ENCODE results near the gene WNT4.
A peak's percentile ranks its signal among the peaks of the same experiment; 100 is the strongest.

Gene WNT4

GRCh38 chr1:22133247-22133930, 9.5 kb downstream of the WNT4 start:
- H3K36me3 ChIP-seq (ENCODE audit: insufficient read depth, low read length) = no peaks in the 10 kb centered on the region
- no peak overlapping the region for H3K27ac ChIP-seq (ENCODE audit: low read length)
- H3K9me3 ChIP-seq (ENCODE audit: insufficient read depth, low read length, severe bottlenecking) = no peaks in the 10 kb centered on the region
- H3K4me1 ChIP-seq (ENCODE audit: insufficient read depth, low read length) = no peaks in the 10 kb centered on the region
- no peak overlapping the region for H3K9ac ChIP-seq (ENCODE audit: low read depth, low read length)
- H3K4me3 ChIP-seq (ENCODE audit: low read depth in 1 of 2, low read length in 2 of 2) = no peak overlapping the region
- no peak for TF ChIP-seq CTCF (IDR thresholded peaks at IDR 0.05; ENCODE audit: borderline replicate concordance, extremely low read depth, low read length, poor library complexity, severe bottlenecking)
- TF ChIP-seq EZH2 (IDR thresholded peaks at IDR 0.05; ENCODE audit: borderline replicate concordance, low read depth, low read length, severe bottlenecking) = no peak
- H4K20me1 ChIP-seq (ENCODE audit: insufficient read depth, low read length) = peaks cover 60% of the 10 kb centered on the region
- ATAC-seq (ENCODE audit: insufficient read depth, low read depth) (no peak), DNase-seq (no peak)
- no peak overlapping the region for H2AFZ ChIP-seq (ENCODE audit: low read depth, low read length)
- no peak overlapping the region for H3K4me2 ChIP-seq (ENCODE audit: insufficient read depth, low read length)
- no peaks in the 10 kb centered on the region for H3K79me2 ChIP-seq (ENCODE audit: insufficient read depth, low read length)
- no peaks in the 10 kb centered on the region for H3K27me3 ChIP-seq (ENCODE audit: insufficient read depth, low read length, poor library complexity)

- no peaks in the 10 kb centered on the region for H3K27me3 ChIP-seq (ENCODE audit: insufficient read depth, low read length, poor library complexity)
- no peak for DNase-seq
- no peak overlapping the region for H3K9ac ChIP-seq (ENCODE audit: low read depth, low read length)
- H3K4me1 ChIP-seq (ENCODE audit: insufficient read depth, low read length) = no peaks in the 10 kb centered on the region
- H4K20me1 ChIP-seq (ENCODE audit: insufficient read depth, low read length) = peaks cover 63% of the 10 kb centered on the region
- no peak overlapping the region for H2AFZ ChIP-seq (ENCODE audit: low read depth, low read length)
- H3K4me2 ChIP-seq (ENCODE audit: insufficient read depth, low read length) = no peak overlapping the region
- no peak overlapping the region for H3K27ac ChIP-seq (ENCODE audit: low read length)
- H3K36me3 ChIP-seq (ENCODE audit: insufficient read depth, low read length) = no peaks in the 10 kb centered on the region
- H3K79me2 ChIP-seq (ENCODE audit: insufficient read depth, low read length) = no peaks in the 10 kb centered on the region
- H3K9me3 ChIP-seq (ENCODE audit: insufficient read depth, low read length, severe bottlenecking) = no peaks in the 10 kb centered on the region
- no peak overlapping the region for H3K4me3 ChIP-seq (ENCODE audit: low read depth in 1 of 2, low read length in 2 of 2)
- ATAC-seq (ENCODE audit: insufficient read depth, low read depth) = no peak
- TF ChIP-seq CTCF (IDR thresholded peaks at IDR 0.05; ENCODE audit: borderline replicate concordance, extremely low read depth, low read length, poor library complexity, severe bottlenecking) (no peak), EZH2 (IDR thresholded peaks at IDR 0.05; ENCODE audit: borderline replicate concordance, low read depth, low read length, severe bottlenecking) (no peak)
Observed at GRCh38 chr1:22132517-22133235, 10.2 kb downstream of the WNT4 start.

GRCh38 chr1:22131875-22132486, 10.9 kb downstream of the WNT4 start:
- H3K27me3 ChIP-seq (ENCODE audit: insufficient read depth, low read length, poor library complexity) = no peaks in the 10 kb centered on the region
- no peaks in the 10 kb centered on the region for H3K36me3 ChIP-seq (ENCODE audit: insufficient read depth, low read length)
- H3K4me3 ChIP-seq (ENCODE audit: low read depth in 1 of 2, low read length in 2 of 2) = no peak overlapping the region
- no peaks in the 10 kb centered on the region for H3K4me1 ChIP-seq (ENCODE audit: insufficient read depth, low read length)
- H3K79me2 ChIP-seq (ENCODE audit: insufficient read depth, low read length) = no peaks in the 10 kb centered on the region
- H3K27ac ChIP-seq (ENCODE audit: low read length) = no peak overlapping the region
- peaks cover 60% of the 10 kb centered on the region for H4K20me1 ChIP-seq (ENCODE audit: insufficient read depth, low read length)
- H3K9me3 ChIP-seq (ENCODE audit: insufficient read depth, low read length, severe bottlenecking) = no peaks in the 10 kb centered on the region
- DNase-seq = peak; percentile 49
- H3K4me2 ChIP-seq (ENCODE audit: insufficient read depth, low read length) = no peak overlapping the region
- no peak overlapping the region for H2AFZ ChIP-seq (ENCODE audit: low read depth, low read length)
- peak; percentile 78 for ATAC-seq (ENCODE audit: insufficient read depth, low read depth)
- H3K9ac ChIP-seq (ENCODE audit: low read depth, low read length) = no peak overlapping the region
- TF ChIP-seq EZH2 (IDR thresholded peaks at IDR 0.05; ENCODE audit: borderline replicate concordance, low read depth, low read length, severe bottlenecking) = no peak
- peak; percentile 88 for TF ChIP-seq CTCF (IDR thresholded peaks at IDR 0.05; ENCODE audit: borderline replicate concordance, extremely low read depth, low read length, poor library complexity, severe bottlenecking)

All from DND-41 (cell line).